WTC11 (cell line): ENCODE measurements around the gene PIK3IP1. TPM values are rescaled to one million over a fixed set of nuclear protein-coding genes. Genes with fewer than 3 reads are reported as not detected.

Experiments used
- ATAC-seq: fragments of 200-7000 bp; cut with Tn5 transposase; 2 replicates; pipeline ENCODE4 v1.10.0; 2021; ENCODE audit warnings: mild to moderate bottlenecking, moderate library complexity
- CTCF ChIA-PET: fragments of 300-600 bp; sonication (Branson Sonifier 250); formaldehyde crosslinking; loops from one replicate; lab custom pipeline; 2021; ENCODE audit warnings: antibody characterized with exemption; lab: Charles Lee
- POLR2A ChIA-PET: fragments of 350-600 bp; sonication (Branson Sonifier 250); formaldehyde crosslinking; loops from one replicate; lab custom pipeline; 2021; ENCODE audit warnings: antibody characterized with exemption; lab: Charles Lee
- DNase-seq: peaks from one replicate; pipeline ENCODE4 v3.0.0; 2021; ENCODE audit warnings: low spot score
- H3K27ac Mint-ChIP-seq: 2 replicates; pipeline ENCODE4 v1.8.0; 2021; ENCODE audit warnings: mixed read lengths
- H3K27me3 Mint-ChIP-seq: 2 replicates; pipeline ENCODE4 v1.8.0; 2021; ENCODE audit warnings: low read depth, mild to moderate bottlenecking, moderate library complexity, mixed read lengths
- H3K36me3 Mint-ChIP-seq: 2 replicates; pipeline ENCODE4 v1.8.0; 2021; ENCODE audit warnings: mixed read lengths
- H3K4me1 Mint-ChIP-seq: 2 replicates; pipeline ENCODE4 v1.8.0; 2022; ENCODE audit warnings: mixed read lengths
- H3K4me3 Mint-ChIP-seq: 2 replicates; pipeline ENCODE4 v1.8.0; 2021; ENCODE audit warnings: mild to moderate bottlenecking, moderate library complexity, mixed read lengths
- H3K9me3 Mint-ChIP-seq: 2 replicates; pipeline ENCODE4 v1.8.0; 2021; ENCODE audit warnings: mixed read lengths
- E2F5 ChIP-seq: sonication (generic); formaldehyde crosslinking; IDR thresholded peaks from 2 replicates; pipeline ENCODE4 v1.8.1; 2022; ENCODE audit warnings: mild to moderate bottlenecking, moderate library complexity, missing genetic modification reagents
- ELF4 ChIP-seq: sonication (generic); formaldehyde crosslinking; IDR thresholded peaks from 2 replicates; pipeline ENCODE4 v1.8.1; 2022; ENCODE audit warnings: low read depth, mild to moderate bottlenecking, moderate library complexity, missing genetic modification reagents
- FOXK1 ChIP-seq: sonication (generic); formaldehyde crosslinking; IDR thresholded peaks from 2 replicates; pipeline ENCODE4 v1.8.0; 2022; ENCODE audit warnings: mild to moderate bottlenecking, moderate library complexity, missing genetic modification reagents
- JUN ChIP-seq: sonication (generic); formaldehyde crosslinking; IDR thresholded peaks from 2 replicates; pipeline ENCODE4 v1.8.0; 2023; ENCODE audit warnings: mild to moderate bottlenecking, missing genetic modification reagents
- NFATC4 ChIP-seq: fragments of 250-450 bp; sonication (Bioruptor Pico); IDR thresholded peaks from 2 replicates; pipeline ENCODE4 v1.9.0; 2021; ENCODE audit warnings: mild to moderate bottlenecking
- NR3C1 ChIP-seq: sonication (generic); formaldehyde crosslinking; conservative IDR thresholded peaks from 2 replicates; pipeline ENCODE4 v1.8.1; 2023; ENCODE audit warnings: low read depth, mild to moderate bottlenecking, missing genetic modification reagents
- PRRX2 ChIP-seq: fragments of 250-450 bp; sonication (Bioruptor Pico); IDR thresholded peaks from 2 replicates; pipeline ENCODE4 v1.8.0; 2021; ENCODE audit warnings: mild to moderate bottlenecking
- RELA ChIP-seq: sonication (generic); formaldehyde crosslinking; IDR thresholded peaks from 2 replicates; pipeline ENCODE4 v1.8.1; 2022; ENCODE audit warnings: missing genetic modification reagents, mild to moderate bottlenecking, borderline replicate concordance
- RORB ChIP-seq: fragments of 250-450 bp; sonication (Bioruptor Pico); IDR thresholded peaks from 2 replicates; pipeline ENCODE4 v1.9.0; 2021; ENCODE audit warnings: mild to moderate bottlenecking
- SMAD3 ChIP-seq: sonication (generic); formaldehyde crosslinking; IDR thresholded peaks from 2 replicates; pipeline ENCODE4 v1.8.0; 2022; ENCODE audit warnings: missing genetic modification reagents, mild to moderate bottlenecking, borderline replicate concordance
- TCF7 ChIP-seq: sonication (generic); formaldehyde crosslinking; IDR thresholded peaks from 2 replicates; pipeline ENCODE4 v1.8.0; 2022; ENCODE audit warnings: mild to moderate bottlenecking, low read depth, missing genetic modification reagents, moderate library complexity
- TP53 ChIP-seq: sonication (generic); formaldehyde crosslinking; IDR thresholded peaks from 2 replicates; pipeline ENCODE4 v1.8.1; 2023; ENCODE audit warnings: mild to moderate bottlenecking, missing genetic modification reagents
- USF1 ChIP-seq: sonication (generic); formaldehyde crosslinking; IDR thresholded peaks from 2 replicates; pipeline ENCODE4 v1.8.0; 2022; ENCODE audit warnings: mild to moderate bottlenecking, missing genetic modification reagents
- ZBTB21 ChIP-seq: sonication (generic); formaldehyde crosslinking; IDR thresholded peaks from 2 replicates; pipeline ENCODE4 v1.8.1; 2023; ENCODE audit warnings: mild to moderate bottlenecking, missing genetic modification reagents, borderline replicate concordance
- ZBTB43 ChIP-seq: sonication (generic); formaldehyde crosslinking; IDR thresholded peaks from 2 replicates; pipeline ENCODE4 v1.8.1; 2023; ENCODE audit warnings: mild to moderate bottlenecking, missing genetic modification reagents
- ZNF263 ChIP-seq: sonication (generic); formaldehyde crosslinking; IDR thresholded peaks from 2 replicates; pipeline ENCODE4 v1.8.1; 2022; ENCODE audit warnings: low read depth, mild to moderate bottlenecking, moderate library complexity, missing genetic modification reagents
- ZNF671 ChIP-seq: fragments of 250-450 bp; sonication (Bioruptor Pico); IDR thresholded peaks from 2 replicates; pipeline ENCODE4 v1.8.0; 2021; ENCODE audit warnings: mild to moderate bottlenecking
- ZSCAN18 ChIP-seq: fragments of 250-450 bp; sonication (Bioruptor Pico); IDR thresholded peaks from 2 replicates; pipeline ENCODE4 v2.1.2; 2022; ENCODE audit warnings: mild to moderate bottlenecking, moderate library complexity
- total RNA-seq: library from RNA; stranded (reverse); gene quantifications from 3 replicates; pipeline ENCODE4 v1.2.3, GENCODE V29; 2021
- TF ChIP-seq, protein P1 (sequence below): fragments of 200-600 bp; IDR thresholded peaks from 2 replicates; pipeline ENCODE4 v1.8.0; 2022; ENCODE audit warnings: antibody characterized with exemption
- TF ChIP-seq, protein P2 (sequence below): sonication (generic); formaldehyde crosslinking; IDR thresholded peaks from 2 replicates; pipeline ENCODE4 v1.8.0; 2022; ENCODE audit warnings: mild to moderate bottlenecking, missing genetic modification reagents
- TF ChIP-seq, protein P3 (sequence below): sonication (generic); formaldehyde crosslinking; IDR thresholded peaks from 2 replicates; pipeline ENCODE4 v1.8.1; 2023; ENCODE audit warnings: mild to moderate bottlenecking, missing genetic modification reagents

PIK3IP1 gene
- total RNA-seq, 1 experiment from 2014 or later: 2.0 TPM

- no peak for TF ChIP-seq ZNF671 (CRISPR knock-in tag)
- no peak for TF ChIP-seq SMAD3 (CRISPR knock-in tag)
- TF ChIP-seq, all 79 proteins: peak for 0
These were observed 41.4 kb upstream of the PIK3IP1 start (continued) for GRCh38 chr22:31333641-31334040.

DNA sequence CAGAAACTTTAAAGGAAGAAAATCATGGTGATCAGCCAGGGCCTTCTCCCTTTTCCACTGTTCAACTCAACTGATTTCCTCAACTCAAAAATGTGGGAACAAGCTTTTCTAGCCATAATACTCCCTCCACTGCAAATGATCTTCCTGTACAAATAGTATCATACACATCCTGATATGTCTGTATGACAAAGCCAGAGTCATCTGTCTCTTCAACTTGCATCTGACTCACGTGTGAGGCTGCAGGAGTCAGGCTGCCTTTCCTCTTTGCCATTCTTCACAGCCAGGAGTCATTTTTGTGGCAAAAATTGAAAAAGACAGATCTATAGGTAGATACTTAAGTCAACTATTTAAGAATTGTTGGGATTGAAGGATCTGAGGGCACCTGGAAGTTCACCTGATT, 40.6 kb upstream of the PIK3IP1 start:
- TF ChIP-seq ZBTB43 (CRISPR knock-in tag): no peak
- no peak for TF ChIP-seq JUN (CRISPR knock-in tag)
- no peak for TF ChIP-seq NFATC4 (CRISPR knock-in tag)
- TF ChIP-seq USF1 (CRISPR knock-in tag): no peak
- no peak for TF ChIP-seq NR3C1 (CRISPR knock-in tag)
- TF ChIP-seq ZBTB21 (CRISPR knock-in tag): no peak
- no peak for TF ChIP-seq TP53
- TF ChIP-seq FOXK1: no peak
- TF ChIP-seq, protein P1, sequence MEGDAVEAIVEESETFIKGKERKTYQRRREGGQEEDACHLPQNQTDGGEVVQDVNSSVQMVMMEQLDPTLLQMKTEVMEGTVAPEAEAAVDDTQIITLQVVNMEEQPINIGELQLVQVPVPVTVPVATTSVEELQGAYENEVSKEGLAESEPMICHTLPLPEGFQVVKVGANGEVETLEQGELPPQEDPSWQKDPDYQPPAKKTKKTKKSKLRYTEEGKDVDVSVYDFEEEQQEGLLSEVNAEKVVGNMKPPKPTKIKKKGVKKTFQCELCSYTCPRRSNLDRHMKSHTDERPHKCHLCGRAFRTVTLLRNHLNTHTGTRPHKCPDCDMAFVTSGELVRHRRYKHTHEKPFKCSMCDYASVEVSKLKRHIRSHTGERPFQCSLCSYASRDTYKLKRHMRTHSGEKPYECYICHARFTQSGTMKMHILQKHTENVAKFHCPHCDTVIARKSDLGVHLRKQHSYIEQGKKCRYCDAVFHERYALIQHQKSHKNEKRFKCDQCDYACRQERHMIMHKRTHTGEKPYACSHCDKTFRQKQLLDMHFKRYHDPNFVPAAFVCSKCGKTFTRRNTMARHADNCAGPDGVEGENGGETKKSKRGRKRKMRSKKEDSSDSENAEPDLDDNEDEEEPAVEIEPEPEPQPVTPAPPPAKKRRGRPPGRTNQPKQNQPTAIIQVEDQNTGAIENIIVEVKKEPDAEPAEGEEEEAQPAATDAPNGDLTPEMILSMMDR: no peak
- TF ChIP-seq, protein P2, sequence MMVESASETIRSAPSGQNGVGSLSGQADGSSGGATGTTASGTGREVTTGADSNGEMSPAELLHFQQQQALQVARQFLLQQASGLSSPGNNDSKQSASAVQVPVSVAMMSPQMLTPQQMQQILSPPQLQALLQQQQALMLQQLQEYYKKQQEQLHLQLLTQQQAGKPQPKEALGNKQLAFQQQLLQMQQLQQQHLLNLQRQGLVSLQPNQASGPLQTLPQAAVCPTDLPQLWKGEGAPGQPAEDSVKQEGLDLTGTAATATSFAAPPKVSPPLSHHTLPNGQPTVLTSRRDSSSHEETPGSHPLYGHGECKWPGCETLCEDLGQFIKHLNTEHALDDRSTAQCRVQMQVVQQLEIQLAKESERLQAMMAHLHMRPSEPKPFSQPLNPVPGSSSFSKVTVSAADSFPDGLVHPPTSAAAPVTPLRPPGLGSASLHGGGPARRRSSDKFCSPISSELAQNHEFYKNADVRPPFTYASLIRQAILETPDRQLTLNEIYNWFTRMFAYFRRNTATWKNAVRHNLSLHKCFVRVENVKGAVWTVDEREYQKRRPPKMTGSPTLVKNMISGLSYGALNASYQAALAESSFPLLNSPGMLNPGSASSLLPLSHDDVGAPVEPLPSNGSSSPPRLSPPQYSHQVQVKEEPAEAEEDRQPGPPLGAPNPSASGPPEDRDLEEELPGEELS (CRISPR knock-in tag): no peak
- TF ChIP-seq ZSCAN18 (CRISPR knock-in tag): no peak
- no peak for TF ChIP-seq PRRX2 (CRISPR knock-in tag)
- ChIA-PET CTCF (interaction anchor here (0.7 kb wide), 1 partner anchor 292 kb away, joined by 3 read pairs; no protein-coding TSS in a partner anchor), POLR2A (interaction anchor here (0.6 kb wide), 1 partner anchor 42 kb away, joined by 4 read pairs; no protein-coding TSS in a partner anchor)
- no peak for ATAC-seq
- Mint-ChIP-seq H3K9me3 (no peaks in the 10 kb centered on the region), H3K27me3 (no peaks in the 10 kb centered on the region), H3K4me1 (no peaks in the 10 kb centered on the region), H3K36me3 (peaks cover 88% of the 10 kb centered on the region), H3K4me3 (no peak overlapping the region), H3K27ac (no peak overlapping the region)
- DNase-seq: no peak

DNA sequence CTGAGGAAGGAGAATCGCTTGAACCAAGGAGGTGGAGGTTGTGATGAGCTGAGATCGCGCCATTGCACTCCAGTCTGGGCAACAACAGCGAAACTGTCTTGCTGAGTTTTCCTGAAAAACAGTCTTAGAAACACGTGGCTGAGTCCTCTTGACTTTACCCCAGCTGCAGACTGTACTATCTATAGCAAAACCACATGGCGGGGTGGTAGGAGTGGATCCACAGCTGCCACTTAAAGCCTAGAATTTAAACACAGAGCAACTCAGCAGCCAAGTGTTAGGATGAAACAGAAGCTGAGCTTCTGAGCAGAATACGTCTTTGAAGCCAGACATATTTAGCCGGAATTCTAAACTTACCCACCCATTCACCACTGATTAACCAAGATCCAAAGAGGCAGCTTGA, 39.7 kb upstream of the PIK3IP1 start:
- POLR2A ChIA-PET: no interaction called here
- H3K4me1 Mint-ChIP-seq: no peaks in the 10 kb centered on the region
- TF ChIP-seq, protein P2 (CRISPR knock-in tag): no peak
- no peak for TF ChIP-seq SMAD3 (CRISPR knock-in tag)
- TF ChIP-seq PRRX2 (CRISPR knock-in tag): no peak
- no peak for TF ChIP-seq RELA (CRISPR knock-in tag)
- no peak for TF ChIP-seq RORB (CRISPR knock-in tag)
- no peak for TF ChIP-seq TCF7 (CRISPR knock-in tag)
- TF ChIP-seq, protein P3, sequence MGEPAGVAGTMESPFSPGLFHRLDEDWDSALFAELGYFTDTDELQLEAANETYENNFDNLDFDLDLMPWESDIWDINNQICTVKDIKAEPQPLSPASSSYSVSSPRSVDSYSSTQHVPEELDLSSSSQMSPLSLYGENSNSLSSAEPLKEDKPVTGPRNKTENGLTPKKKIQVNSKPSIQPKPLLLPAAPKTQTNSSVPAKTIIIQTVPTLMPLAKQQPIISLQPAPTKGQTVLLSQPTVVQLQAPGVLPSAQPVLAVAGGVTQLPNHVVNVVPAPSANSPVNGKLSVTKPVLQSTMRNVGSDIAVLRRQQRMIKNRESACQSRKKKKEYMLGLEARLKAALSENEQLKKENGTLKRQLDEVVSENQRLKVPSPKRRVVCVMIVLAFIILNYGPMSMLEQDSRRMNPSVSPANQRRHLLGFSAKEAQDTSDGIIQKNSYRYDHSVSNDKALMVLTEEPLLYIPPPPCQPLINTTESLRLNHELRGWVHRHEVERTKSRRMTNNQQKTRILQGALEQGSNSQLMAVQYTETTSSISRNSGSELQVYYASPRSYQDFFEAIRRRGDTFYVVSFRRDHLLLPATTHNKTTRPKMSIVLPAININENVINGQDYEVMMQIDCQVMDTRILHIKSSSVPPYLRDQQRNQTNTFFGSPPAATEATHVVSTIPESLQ (CRISPR knock-in tag): no peak
- no peak for TF ChIP-seq E2F5 (CRISPR knock-in tag)
- no peak for TF ChIP-seq FOXK1
- TF ChIP-seq ELF4 (CRISPR knock-in tag): no peak
- no peak for TF ChIP-seq ZNF263

More for the DNA sequence above, 39.7 kb upstream of the PIK3IP1 start:
- H3K4me3 Mint-ChIP-seq: no peak overlapping the region
- H3K9me3 Mint-ChIP-seq: no peaks in the 10 kb centered on the region
- CTCF ChIA-PET: no interaction called here
- H3K36me3 Mint-ChIP-seq: peaks cover 88% of the 10 kb centered on the region
- DNase-seq (no peak), ATAC-seq (no peak)
- no peak overlapping the region for H3K27ac Mint-ChIP-seq
- no peaks in the 10 kb centered on the region for H3K27me3 Mint-ChIP-seq
